ENCODE data around the gene INSR.

GRCh38 chr19:7255631-7256030, 38.6 kb downstream of the INSR start:
- TF ChIP-seq FOXK2 (IDR thresholded peaks at IDR 0.05): no peak
- no peak for TF ChIP-seq ARNT (IDR thresholded peaks at IDR 0.05)
- no peak for TF ChIP-seq FOXA1 (IDR thresholded peaks at IDR 0.05)
- no peak for TF ChIP-seq SP1 (IDR thresholded peaks at IDR 0.05)
- no peak for TF ChIP-seq FOXM1 (IDR thresholded peaks at IDR 0.05; ENCODE audit: borderline replicate concordance)
- TF ChIP-seq CTBP1 (IDR thresholded peaks at IDR 0.05; ENCODE audit: borderline replicate concordance): no peak
- no peak for TF ChIP-seq ZNF384 (IDR thresholded peaks at IDR 0.05)
- TF ChIP-seq TARDBP (IDR thresholded peaks at IDR 0.05): no peak
- no peak for TF ChIP-seq PKNOX1 (IDR thresholded peaks at IDR 0.05)
- no peak for TF ChIP-seq BHLHE40 (IDR thresholded peaks at IDR 0.05; ENCODE audit: borderline replicate concordance)
- no peak for TF ChIP-seq SUZ12 (IDR thresholded peaks at IDR 0.05)
- TF ChIP-seq ELF4 (IDR thresholded peaks at IDR 0.05): no peak
